Measurements from ENCODE around the gene SH3TC2.

DNA sequence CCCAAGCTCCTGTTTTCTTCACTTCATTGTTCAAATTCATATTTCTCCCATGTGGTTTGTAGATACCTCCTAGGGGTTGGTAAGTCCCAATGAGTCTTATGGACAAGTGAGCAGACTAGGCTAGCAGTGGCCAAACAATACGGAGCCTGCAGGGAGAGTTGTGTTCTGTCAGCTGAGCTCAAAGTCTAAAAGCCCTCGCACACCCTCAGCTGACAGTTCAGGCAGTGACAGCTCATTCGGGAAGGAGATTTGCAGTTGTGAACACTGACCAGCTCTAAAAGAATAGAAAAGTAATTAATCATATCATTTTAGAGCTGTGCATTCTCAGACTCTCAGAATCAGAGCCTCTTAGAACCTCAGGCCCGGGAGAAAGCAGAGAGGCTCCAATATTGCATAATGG lies 95.1 kb downstream of the SH3TC2 start:
- TF ChIP-seq, protein P1, sequence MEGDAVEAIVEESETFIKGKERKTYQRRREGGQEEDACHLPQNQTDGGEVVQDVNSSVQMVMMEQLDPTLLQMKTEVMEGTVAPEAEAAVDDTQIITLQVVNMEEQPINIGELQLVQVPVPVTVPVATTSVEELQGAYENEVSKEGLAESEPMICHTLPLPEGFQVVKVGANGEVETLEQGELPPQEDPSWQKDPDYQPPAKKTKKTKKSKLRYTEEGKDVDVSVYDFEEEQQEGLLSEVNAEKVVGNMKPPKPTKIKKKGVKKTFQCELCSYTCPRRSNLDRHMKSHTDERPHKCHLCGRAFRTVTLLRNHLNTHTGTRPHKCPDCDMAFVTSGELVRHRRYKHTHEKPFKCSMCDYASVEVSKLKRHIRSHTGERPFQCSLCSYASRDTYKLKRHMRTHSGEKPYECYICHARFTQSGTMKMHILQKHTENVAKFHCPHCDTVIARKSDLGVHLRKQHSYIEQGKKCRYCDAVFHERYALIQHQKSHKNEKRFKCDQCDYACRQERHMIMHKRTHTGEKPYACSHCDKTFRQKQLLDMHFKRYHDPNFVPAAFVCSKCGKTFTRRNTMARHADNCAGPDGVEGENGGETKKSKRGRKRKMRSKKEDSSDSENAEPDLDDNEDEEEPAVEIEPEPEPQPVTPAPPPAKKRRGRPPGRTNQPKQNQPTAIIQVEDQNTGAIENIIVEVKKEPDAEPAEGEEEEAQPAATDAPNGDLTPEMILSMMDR (IDR thresholded peaks at IDR 0.05): no peak
- no peak for TF ChIP-seq POLR2A (IDR thresholded peaks at IDR 0.05)
